ENCODE data around the gene ZNF655.

Gene ZNF655

DNA sequence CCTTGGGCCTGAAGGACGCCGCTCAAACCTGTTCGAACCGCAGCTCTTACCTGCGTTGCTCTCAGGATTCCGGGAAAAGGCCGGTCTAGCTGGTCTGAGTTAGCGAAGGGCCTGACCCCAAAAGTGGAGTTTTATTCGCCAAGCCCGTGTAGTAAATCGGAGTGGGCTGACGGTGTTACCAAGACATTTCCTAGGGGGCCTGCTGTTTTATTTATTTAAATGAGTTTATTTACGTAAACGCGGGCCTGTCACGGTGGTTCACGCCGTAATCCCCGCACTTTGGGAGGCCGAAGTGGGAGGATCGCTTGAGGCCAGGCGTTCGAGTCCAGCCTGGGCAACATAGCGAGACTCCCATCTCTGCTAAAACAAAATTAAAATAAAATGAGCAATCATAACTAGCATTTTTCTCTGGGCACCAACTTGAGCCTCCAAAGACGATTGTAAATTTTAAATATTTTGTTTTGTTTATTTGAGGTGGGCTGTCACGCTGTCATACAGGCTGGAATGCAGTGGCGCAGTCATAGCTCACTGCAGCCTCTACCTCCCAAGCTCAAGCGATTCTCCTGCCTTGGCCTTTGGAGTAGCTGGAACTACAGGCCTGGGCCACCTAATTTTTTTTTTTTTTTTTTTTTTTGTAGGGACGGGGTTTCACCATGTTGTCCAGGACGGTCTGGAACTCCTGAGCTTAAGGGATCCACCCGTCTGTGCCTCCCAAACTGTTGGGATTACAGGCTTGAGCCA is 903 bp downstream of the ZNF655 start:
- ChIA-PET CTCF (interaction anchor here (1.3 to 2.2 kb wide), 3 partner anchors 13 to 32 kb away, joined by 4 to 6 read pairs (median 6); no protein-coding TSS in a partner anchor), POLR2A (interaction anchor here (1.1 to 1.8 kb wide), 4 partner anchors 13 to 462 kb away, joined by 3 to 5 read pairs (median 4); partner anchors contain the start of gene ZKSCAN5)
- no peaks in the 10 kb centered on the region for H3K9me3 ChIP-seq (ENCODE audit: control extremely low read depth in 1 of 5, control insufficient read depth in 4 of 5, insufficient read depth in 2 of 5, low read depth in 1 of 5, low read length in 4 of 5)
- peaks cover 14 to 54% (median 40%) of the 10 kb centered on the region in 4 experiments for H3K36me3 ChIP-seq (ENCODE audit: control insufficient read depth in 4 of 4, insufficient read depth in 4 of 4, low read length in 3 of 4)
- H3K27me3 ChIP-seq (replicated peaks in 2 of 5; ENCODE audit: control insufficient read depth in 4 of 5, insufficient read depth in 5 of 5, low read length in 4 of 5), result no peaks in the 10 kb centered on the region
- H3K4me3 ChIP-seq (ENCODE audit: control insufficient read depth in 1 of 7, extremely low read depth in 1 of 7, insufficient read depth in 4 of 7, low read depth in 2 of 7, low read length in 6 of 7), result peak overlapping the region; percentile 81 to 95 (median 92)
- DNase-seq, result peak; percentile 25 to 48 (median 36)
- peaks cover 3 to 20% (median 12%) of the 10 kb centered on the region in 4 experiments for H3K4me1 ChIP-seq (ENCODE audit: control extremely low read depth in 1 of 4, control insufficient read depth in 4 of 4, insufficient read depth in 4 of 4, low read length in 3 of 4)
- H3K27ac ChIP-seq (ENCODE audit: insufficient read depth in 1 of 2, low read depth in 1 of 2, low read length in 2 of 2, poor library complexity in 1 of 2, severe bottlenecking in 2 of 2), result peak overlapping the region; percentile 86 to 96
- 25% methylated on average over 21 of the region's 31 CpGs for WGBS (ENCODE audit: insufficient coverage)

DNA sequence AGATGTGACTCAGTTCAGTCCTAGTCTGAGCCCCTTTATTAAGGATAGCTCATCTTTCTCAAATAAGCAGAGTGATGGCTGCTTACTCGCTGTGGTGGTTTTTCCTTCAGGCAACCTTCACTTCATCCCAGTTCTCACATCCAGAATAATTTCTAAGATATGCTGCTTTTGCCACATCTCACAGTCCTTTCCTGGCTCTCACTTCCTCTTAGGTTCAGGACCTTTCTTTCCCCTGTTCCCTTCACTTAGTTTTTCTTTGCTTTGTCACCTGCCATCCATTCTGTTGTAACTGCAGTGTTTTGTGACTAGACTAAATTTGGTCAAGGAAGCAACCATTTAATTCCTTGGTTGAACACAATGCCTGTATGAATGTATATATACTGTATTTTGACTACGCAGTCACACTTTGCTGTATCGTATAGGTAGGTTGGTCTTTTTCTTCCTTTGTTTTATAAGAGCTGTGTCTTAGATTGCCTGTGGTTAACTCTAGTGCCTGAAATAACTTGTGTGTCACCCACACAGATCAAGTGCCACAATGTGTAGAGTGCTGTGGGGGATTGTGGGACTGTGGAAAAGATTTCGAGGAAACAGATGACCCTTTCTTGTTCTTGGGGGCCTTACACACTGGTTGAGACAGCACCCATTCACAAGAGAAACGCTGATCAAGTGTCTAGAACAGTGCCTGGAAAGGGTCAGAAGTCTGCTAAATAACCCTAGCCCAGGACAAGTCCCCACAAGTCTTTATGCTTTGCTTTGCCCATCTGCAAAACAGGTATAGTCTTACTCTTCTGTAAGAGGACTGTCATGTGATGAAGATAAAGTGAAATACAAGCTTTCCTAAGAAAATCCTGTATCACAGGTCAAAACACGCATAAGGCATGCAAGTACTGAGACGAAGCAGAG is 2.6 kb downstream of the ZNF655 start:
- CTCF ChIA-PET, result no interaction called here
- peaks cover 3 to 20% (median 12%) of the 10 kb centered on the region in 4 experiments for H3K4me1 ChIP-seq (ENCODE audit: control extremely low read depth in 1 of 4, control insufficient read depth in 4 of 4, insufficient read depth in 4 of 4, low read length in 3 of 4)
- WGBS (ENCODE audit: insufficient coverage), result 98% methylated on average over 7 of the region's 7 CpGs
- peaks cover 22 to 60% (median 50%) of the 10 kb centered on the region in 4 experiments for H3K36me3 ChIP-seq (ENCODE audit: control insufficient read depth in 4 of 4, insufficient read depth in 4 of 4, low read length in 3 of 4)
- H3K27ac ChIP-seq (ENCODE audit: insufficient read depth in 1 of 2, low read depth in 1 of 2, low read length in 2 of 2, poor library complexity in 1 of 2, severe bottlenecking in 2 of 2), result peak overlapping the region in 1 of 2 experiments; percentile 45
- H3K4me3 ChIP-seq (ENCODE audit: control insufficient read depth in 1 of 7, extremely low read depth in 1 of 7, insufficient read depth in 4 of 7, low read depth in 2 of 7, low read length in 6 of 7), result no peak overlapping the region
- H3K27me3 ChIP-seq (replicated peaks in 2 of 5; ENCODE audit: control insufficient read depth in 4 of 5, insufficient read depth in 5 of 5, low read length in 4 of 5), result no peaks in the 10 kb centered on the region
- no peak for DNase-seq
- H3K9me3 ChIP-seq (ENCODE audit: control extremely low read depth in 1 of 5, control insufficient read depth in 4 of 5, insufficient read depth in 2 of 5, low read depth in 1 of 5, low read length in 4 of 5), result no peaks in the 10 kb centered on the region
- POLR2A ChIA-PET, result no interaction called here

DNA sequence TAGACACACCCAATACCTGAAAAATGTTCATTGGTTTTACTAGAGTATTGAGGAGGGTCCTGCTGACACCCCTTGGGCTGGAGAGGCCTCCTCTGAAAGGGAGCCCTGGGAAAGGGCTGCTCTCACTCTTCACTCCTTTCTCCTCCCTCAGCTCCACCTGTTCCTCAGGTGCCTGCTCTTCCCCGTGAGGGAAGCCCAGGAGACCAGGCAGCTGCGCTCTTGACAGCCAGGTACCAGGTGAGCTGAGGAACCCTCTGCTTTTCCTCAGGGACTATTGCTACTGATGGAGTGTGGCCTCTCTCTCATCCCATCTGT is 3.3 kb downstream of the ZNF655 start:
- no peaks in the 10 kb centered on the region for H3K27me3 ChIP-seq (replicated peaks in 2 of 5; ENCODE audit: control insufficient read depth in 4 of 5, insufficient read depth in 5 of 5, low read length in 4 of 5)
- H3K36me3 ChIP-seq (ENCODE audit: control insufficient read depth in 4 of 4, insufficient read depth in 4 of 4, low read length in 3 of 4), result peaks cover 23 to 62% (median 52%) of the 10 kb centered on the region in 4 experiments
- no peak for DNase-seq
- H3K27ac ChIP-seq (ENCODE audit: insufficient read depth in 1 of 2, low read depth in 1 of 2, low read length in 2 of 2, poor library complexity in 1 of 2, severe bottlenecking in 2 of 2), result no peak overlapping the region
- no peaks in the 10 kb centered on the region for H3K9me3 ChIP-seq (ENCODE audit: control extremely low read depth in 1 of 5, control insufficient read depth in 4 of 5, insufficient read depth in 2 of 5, low read depth in 1 of 5, low read length in 4 of 5)
- ChIA-PET CTCF (no interaction called here), POLR2A (no interaction called here)
- H3K4me3 ChIP-seq (ENCODE audit: control insufficient read depth in 1 of 7, extremely low read depth in 1 of 7, insufficient read depth in 4 of 7, low read depth in 2 of 7, low read length in 6 of 7), result no peak overlapping the region
- WGBS (ENCODE audit: insufficient coverage), result 100% methylated on average over 2 of the region's 2 CpGs
- H3K4me1 ChIP-seq (ENCODE audit: control extremely low read depth in 1 of 4, control insufficient read depth in 4 of 4, insufficient read depth in 4 of 4, low read length in 3 of 4), result peaks cover 3 to 20% (median 12%) of the 10 kb centered on the region in 4 experiments

DNA sequence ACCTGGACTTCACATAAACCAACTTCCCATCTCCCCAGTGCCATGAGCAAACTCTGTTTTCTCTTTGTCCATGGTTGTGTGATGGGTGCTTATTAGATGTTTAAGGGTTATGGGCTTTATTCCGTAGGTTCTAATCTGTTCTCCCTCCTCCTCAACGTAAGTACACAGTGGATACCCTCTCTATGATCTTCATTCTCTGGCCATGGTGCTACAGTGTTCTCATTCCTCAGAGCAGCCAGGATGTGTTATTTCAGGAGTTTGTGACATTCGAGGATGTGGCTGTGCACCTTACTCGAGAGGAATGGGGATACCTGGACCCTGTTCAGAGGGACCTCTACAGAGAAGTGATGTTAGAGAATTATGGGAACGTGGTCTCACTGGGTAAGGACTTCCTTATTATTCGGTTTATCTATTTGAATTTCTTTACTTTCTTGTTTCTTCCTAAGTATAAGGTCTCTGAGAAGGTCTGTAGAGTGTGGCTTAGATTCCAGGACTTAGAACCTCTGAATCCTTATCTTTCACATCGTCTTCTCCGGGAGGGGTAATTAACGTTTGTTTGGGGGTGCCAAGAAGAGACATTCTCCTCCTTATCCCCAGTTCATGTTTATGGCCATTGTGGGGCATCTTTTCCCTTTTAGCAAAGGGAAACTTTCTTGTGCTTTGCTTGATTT is 3.8 kb downstream of the ZNF655 start:
- no peak for DNase-seq
- Histone ChIP-seq H3K36me3 (ENCODE audit: control insufficient read depth in 4 of 4, insufficient read depth in 4 of 4, low read length in 3 of 4) (peaks cover 23 to 60% (median 52%) of the 10 kb centered on the region in 4 experiments), H3K4me1 (ENCODE audit: control extremely low read depth in 1 of 4, control insufficient read depth in 4 of 4, insufficient read depth in 4 of 4, low read length in 3 of 4) (peaks cover 3 to 17% (median 10%) of the 10 kb centered on the region in 4 experiments), H3K27ac (ENCODE audit: insufficient read depth in 1 of 2, low read depth in 1 of 2, low read length in 2 of 2, poor library complexity in 1 of 2, severe bottlenecking in 2 of 2) (peak overlapping the region in 1 of 2 experiments; percentile 43), H3K27me3 (replicated peaks in 2 of 5; ENCODE audit: control insufficient read depth in 4 of 5, insufficient read depth in 5 of 5, low read length in 4 of 5) (no peaks in the 10 kb centered on the region), H3K9me3 (ENCODE audit: control extremely low read depth in 1 of 5, control insufficient read depth in 4 of 5, insufficient read depth in 2 of 5, low read depth in 1 of 5, low read length in 4 of 5) (no peaks in the 10 kb centered on the region), H3K4me3 (ENCODE audit: control insufficient read depth in 1 of 7, extremely low read depth in 1 of 7, insufficient read depth in 4 of 7, low read depth in 2 of 7, low read length in 6 of 7) (no peak overlapping the region)
- ChIA-PET CTCF (no interaction called here), POLR2A (no interaction called here)
- 100% methylated on average over 5 of the region's 9 CpGs for WGBS (ENCODE audit: insufficient coverage)

DNA sequence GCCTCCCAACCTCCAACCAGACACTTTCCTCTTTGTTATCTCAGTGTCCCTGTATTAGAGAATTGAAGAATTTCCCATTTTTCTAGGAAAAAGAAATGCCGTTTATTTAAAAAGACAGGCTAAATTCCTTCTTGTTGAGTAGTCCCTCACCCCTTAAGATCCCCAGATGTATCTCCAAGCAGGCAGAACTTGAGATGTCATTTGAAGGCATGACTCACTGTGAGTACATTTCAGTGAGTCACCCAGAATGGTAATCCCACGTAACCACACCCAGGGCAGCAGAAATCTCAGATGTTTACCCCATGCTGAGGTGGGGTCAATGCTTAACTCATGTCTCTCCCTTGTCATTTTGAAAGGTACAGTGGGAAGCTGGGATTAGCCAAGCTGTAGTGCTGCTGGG is 4.4 kb downstream of the ZNF655 start:
- ChIA-PET POLR2A (interaction anchor here (0.7 kb wide), 1 partner anchor 53 kb away, joined by 3 read pairs; no protein-coding TSS in a partner anchor), CTCF (no interaction called here)
- H3K27me3 ChIP-seq (replicated peaks in 2 of 5; ENCODE audit: control insufficient read depth in 4 of 5, insufficient read depth in 5 of 5, low read length in 4 of 5), result no peaks in the 10 kb centered on the region
- H3K9me3 ChIP-seq (ENCODE audit: control extremely low read depth in 1 of 5, control insufficient read depth in 4 of 5, insufficient read depth in 2 of 5, low read depth in 1 of 5, low read length in 4 of 5), result no peaks in the 10 kb centered on the region
- H3K4me1 ChIP-seq (ENCODE audit: control extremely low read depth in 1 of 4, control insufficient read depth in 4 of 4, insufficient read depth in 4 of 4, low read length in 3 of 4), result peaks cover 0 to 11% (median 8%) of the 10 kb centered on the region in 4 experiments
- H3K4me3 ChIP-seq (ENCODE audit: control insufficient read depth in 1 of 7, extremely low read depth in 1 of 7, insufficient read depth in 4 of 7, low read depth in 2 of 7, low read length in 6 of 7), result no peak overlapping the region
- peak overlapping the region in 1 of 2 experiments; percentile 43 for H3K27ac ChIP-seq (ENCODE audit: insufficient read depth in 1 of 2, low read depth in 1 of 2, low read length in 2 of 2, poor library complexity in 1 of 2, severe bottlenecking in 2 of 2)
- 94% methylated on average over 2 of the region's 2 CpGs for WGBS (ENCODE audit: insufficient coverage)
- DNase-seq, result peak in 2 of 3 donors; percentile 18 to 31
- peaks cover 25 to 60% (median 52%) of the 10 kb centered on the region in 4 experiments for H3K36me3 ChIP-seq (ENCODE audit: control insufficient read depth in 4 of 4, insufficient read depth in 4 of 4, low read length in 3 of 4)

DNA sequence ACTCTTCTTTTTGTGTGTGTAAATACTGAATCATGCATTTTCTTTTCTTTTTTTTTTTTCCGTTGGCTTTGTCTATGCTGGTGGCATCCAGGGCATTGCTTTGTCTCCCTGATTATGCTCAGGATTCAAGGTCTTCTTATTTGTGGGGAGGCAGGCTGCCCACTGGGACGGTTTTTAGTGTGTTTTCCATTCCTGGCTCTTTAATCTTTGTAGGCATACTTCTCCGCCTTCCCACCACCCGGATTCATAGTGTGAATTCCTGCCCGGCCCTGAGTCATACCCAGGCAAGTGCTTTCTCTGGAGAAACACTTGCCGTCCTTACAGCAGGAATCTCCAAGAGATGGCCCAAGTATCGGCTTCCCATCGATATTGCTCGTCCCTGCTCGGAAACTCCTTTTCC is 5.2 kb downstream of the ZNF655 start:
- POLR2A ChIA-PET, result interaction anchor here (0.7 kb wide), 1 partner anchor 52 kb away, joined by 3 read pairs; no protein-coding TSS in a partner anchor
- Histone ChIP-seq H3K4me1 (ENCODE audit: control extremely low read depth in 1 of 4, control insufficient read depth in 4 of 4, insufficient read depth in 4 of 4, low read length in 3 of 4) (peaks cover 0 to 8% (median 6%) of the 10 kb centered on the region in 4 experiments), H3K27ac (ENCODE audit: insufficient read depth in 1 of 2, low read depth in 1 of 2, low read length in 2 of 2, poor library complexity in 1 of 2, severe bottlenecking in 2 of 2) (no peak overlapping the region), H3K4me3 (ENCODE audit: control insufficient read depth in 1 of 7, extremely low read depth in 1 of 7, insufficient read depth in 4 of 7, low read depth in 2 of 7, low read length in 6 of 7) (no peak overlapping the region), H3K9me3 (ENCODE audit: control extremely low read depth in 1 of 5, control insufficient read depth in 4 of 5, insufficient read depth in 2 of 5, low read depth in 1 of 5, low read length in 4 of 5) (no peaks in the 10 kb centered on the region), H3K27me3 (replicated peaks in 2 of 5; ENCODE audit: control insufficient read depth in 4 of 5, insufficient read depth in 5 of 5, low read length in 4 of 5) (no peaks in the 10 kb centered on the region), H3K36me3 (ENCODE audit: control insufficient read depth in 4 of 4, insufficient read depth in 4 of 4, low read length in 3 of 4) (peaks cover 27 to 60% (median 52%) of the 10 kb centered on the region in 4 experiments)
- no peak for DNase-seq
- CTCF ChIA-PET, result no interaction called here
- WGBS (ENCODE audit: insufficient coverage), result 96% methylated on average over 7 of the region's 10 CpGs

Measured in common myeloid progenitor, CD34-positive (primary cell).